ENCODE results near the gene DOK6.
"Not testable (repeated sequence)": the region's sequence is repeated elsewhere in the genome, so short reads cannot be mapped to it uniquely, and the experiment has no call there.

Gene DOK6

GRCh38 chr18:69622184-69622583, 221.5 kb downstream of the DOK6 start:
- DNase-seq (ENCODE audit: low read depth in 2 of 2, low spot score in 1 of 2) = no peak

DNA sequence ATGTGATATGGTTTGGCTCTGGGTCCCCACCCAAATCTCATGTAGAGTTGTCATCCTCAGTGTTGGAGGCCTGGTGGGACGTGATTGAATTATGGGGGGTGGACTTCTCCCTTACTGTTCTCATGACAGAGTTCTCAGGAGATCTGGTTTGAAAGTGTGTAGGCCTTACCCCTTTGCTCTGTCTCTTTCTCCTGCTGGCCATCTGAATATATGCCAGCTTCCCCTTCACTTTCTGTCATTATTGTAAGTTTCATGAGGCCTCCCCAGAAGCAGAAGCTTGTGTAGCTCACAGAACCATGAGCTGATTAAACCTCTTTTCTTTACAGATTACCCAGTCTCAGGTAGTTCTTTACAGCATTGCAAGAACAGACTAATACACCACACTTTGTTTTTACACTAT, 222.3 kb downstream of the DOK6 start:
- no peak for DNase-seq (ENCODE audit: low read depth in 2 of 2, low spot score in 1 of 2)

- no peak for DNase-seq (ENCODE audit: low read depth in 2 of 2, low spot score in 1 of 2)
Measured at GRCh38 chr18:69626171-69626570, 225.5 kb downstream of the DOK6 start.

DNA sequence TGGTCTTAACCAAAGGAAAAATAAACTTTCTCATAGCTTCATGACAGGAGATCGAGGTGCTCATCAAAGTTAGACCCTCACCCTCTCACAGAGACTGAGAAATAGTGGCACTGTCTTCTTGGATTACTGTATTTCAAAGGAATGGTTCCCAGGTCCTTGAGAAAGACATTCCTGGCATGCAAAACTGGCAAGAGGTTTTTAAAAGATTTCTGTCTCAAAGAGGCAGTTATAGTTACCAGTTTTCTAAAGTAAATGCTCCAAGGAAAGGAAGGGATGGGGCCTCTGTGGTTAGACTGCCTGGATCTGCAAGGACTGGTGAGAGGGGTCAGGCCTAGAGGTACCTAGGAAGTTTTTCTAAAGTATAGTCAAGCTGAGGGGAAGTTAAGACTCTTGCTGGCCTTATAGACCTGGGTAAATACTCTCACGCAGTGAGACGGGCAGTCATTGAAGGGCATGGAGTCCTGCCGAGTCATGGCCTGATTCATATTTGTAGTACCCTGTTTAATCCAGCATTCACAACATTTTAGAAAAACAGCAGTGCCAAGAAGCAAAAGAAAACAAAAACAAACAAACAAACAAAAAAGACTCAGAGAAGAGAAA, 226.1 kb downstream of the DOK6 start:
- no peak for DNase-seq (ENCODE audit: low read depth in 2 of 2, low spot score in 1 of 2)

- DNase-seq (ENCODE audit: low read depth in 2 of 2, low spot score in 1 of 2) = no peak
Measured at GRCh38 chr18:69628774-69629359, 228.2 kb downstream of the DOK6 start.

DNA sequence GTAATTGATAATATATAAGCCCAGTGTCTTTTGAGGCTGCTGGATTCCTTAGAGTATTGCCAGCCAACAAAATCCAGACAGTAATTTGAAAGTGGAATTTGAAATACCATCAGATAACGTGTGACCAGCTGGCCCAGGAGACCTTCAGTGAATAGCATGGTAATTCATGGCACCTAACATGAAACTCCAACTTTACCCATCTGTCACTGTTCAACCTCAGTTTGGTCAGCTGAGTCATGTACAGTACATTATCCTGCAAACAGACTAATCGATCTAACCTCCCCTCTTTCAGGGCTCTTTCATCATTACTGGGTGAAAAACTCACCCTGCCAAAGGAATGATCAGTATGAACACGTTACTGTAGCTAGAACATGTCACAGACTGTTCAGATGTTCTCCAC, 230.6 kb downstream of the DOK6 start:
- DNase-seq (ENCODE audit: low read depth in 2 of 2, low spot score in 1 of 2) = no peak

GRCh38 chr18:69635482-69635881, 234.8 kb downstream of the DOK6 start:
- no peak for DNase-seq (ENCODE audit: low read depth in 2 of 2, low spot score in 1 of 2)

GRCh38 chr18:69636529-69637301, 236.0 kb downstream of the DOK6 start:
- DNase-seq (ENCODE audit: low read depth in 2 of 2, low spot score in 1 of 2) = no peak

DNA sequence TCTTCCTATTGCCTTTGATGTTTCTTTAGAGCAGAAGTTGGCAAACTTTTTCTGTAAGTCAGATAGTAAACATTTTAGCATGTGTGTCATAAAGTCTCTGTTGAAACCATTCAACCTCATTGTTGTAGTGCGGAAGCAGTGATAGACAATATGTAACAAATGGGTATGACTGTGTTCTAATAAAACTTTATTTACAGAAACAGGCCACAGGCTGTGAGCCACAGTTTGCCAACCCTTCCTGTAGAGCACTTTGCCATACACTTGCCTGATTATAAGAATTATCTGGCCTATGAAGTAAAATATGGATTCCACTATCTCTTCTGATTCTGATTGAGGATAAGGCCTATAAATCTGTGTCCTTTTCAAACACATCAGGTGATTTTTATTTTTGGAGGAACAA, 237.4 kb downstream of the DOK6 start:
- DNase-seq (ENCODE audit: low read depth in 2 of 2, low spot score in 1 of 2) = no peak

- no peak for DNase-seq (ENCODE audit: low read depth in 2 of 2, low spot score in 1 of 2)
Measured at GRCh38 chr18:69647702-69648101, 247.0 kb downstream of the DOK6 start.

GRCh38 chr18:69648486-69648885, 247.8 kb downstream of the DOK6 start:
- no peak for DNase-seq (ENCODE audit: low read depth in 2 of 2, low spot score in 1 of 2)

DNA sequence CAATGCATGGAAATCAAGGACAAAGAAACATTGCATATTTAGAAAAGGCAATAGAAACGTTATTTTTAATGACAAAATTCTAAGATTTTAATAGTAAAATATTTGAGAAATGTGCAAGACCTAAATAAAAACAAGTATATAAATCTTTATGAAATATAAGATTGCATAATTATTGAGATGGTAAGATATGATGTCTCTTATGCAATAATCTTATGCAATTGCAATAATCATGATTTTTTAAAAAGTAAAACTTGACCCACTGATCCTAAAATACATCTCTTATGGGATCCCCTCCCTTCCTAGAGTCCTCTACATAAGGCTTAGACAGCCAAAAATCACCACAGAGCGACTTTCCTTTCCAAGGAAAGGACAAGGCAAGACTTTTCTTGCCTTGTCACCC, 249.0 kb downstream of the DOK6 start:
- DNase-seq (ENCODE audit: low read depth in 2 of 2, low spot score in 1 of 2) = no peak

DNA sequence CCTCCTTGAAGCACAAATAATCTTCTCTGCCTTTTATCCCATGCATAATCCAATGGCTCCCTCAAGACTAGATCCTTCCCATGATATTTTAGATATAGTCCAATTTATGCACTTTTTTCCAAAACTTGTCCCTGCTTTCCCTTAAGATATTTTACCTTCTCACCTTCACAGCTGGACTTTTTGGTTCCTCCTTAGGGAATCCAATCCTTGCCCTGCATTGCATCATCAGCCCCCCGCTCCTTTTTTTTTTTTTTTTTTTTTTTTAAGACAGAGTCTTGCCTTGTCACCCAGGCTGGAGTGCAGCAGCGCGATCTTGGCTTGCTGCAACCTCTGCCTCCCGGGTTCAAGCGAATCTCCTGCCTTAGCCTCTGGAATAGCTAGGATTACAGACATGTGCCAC, 250.6 kb downstream of the DOK6 start:
- DNase-seq (ENCODE audit: low read depth in 2 of 2, low spot score in 1 of 2) = no peak

- DNase-seq (ENCODE audit: low read depth in 2 of 2, low spot score in 1 of 2) = no peak
Measured at GRCh38 chr18:69655816-69656215, 255.1 kb downstream of the DOK6 start.

DNA sequence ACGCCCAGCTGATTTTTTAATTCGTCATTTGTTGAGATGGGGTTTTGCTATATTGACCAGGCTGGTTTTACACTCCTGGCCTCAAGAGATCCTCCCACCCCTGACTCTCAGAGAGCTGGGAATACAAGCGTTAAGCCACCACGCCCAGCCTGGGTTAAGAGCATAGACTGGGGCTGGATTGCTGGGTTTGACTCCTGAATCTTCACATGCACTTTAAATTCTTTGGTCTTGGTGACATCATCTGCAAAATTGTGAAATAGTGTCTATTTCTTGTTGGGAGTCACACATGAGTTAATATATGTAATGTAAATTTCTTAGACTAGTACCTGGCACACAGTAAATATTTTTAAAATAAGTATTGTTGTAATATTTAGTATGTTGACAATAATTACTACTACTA, 257.4 kb downstream of the DOK6 start:
- DNase-seq (ENCODE audit: low read depth in 2 of 2, low spot score in 1 of 2) = no peak

DNA sequence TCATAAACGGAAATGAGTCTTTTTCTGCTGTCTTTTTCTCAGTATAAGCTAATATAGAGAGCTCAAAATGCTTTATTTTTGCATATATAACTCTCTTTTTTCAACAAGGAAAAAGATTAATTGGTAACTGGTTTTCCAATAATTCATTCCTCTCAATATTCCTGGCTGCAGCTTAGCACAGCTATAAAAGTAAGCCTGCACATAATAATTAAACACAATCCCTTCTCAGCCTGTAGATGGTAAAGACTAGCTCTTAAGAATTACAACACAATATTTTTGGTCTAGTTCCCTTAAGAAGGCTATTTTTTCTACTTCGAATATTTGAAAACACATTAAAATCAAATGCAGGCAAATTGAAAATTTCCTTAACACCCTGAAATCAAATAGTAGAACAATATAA, 258.0 kb downstream of the DOK6 start:
- DNase-seq (ENCODE audit: low read depth in 2 of 2, low spot score in 1 of 2) = no peak

GRCh38 chr18:69659142-69659651, 258.5 kb downstream of the DOK6 start:
- no peak for DNase-seq (ENCODE audit: low read depth in 2 of 2, low spot score in 1 of 2)

- not testable (repeated sequence) for DNase-seq (ENCODE audit: low read depth in 2 of 2, low spot score in 1 of 2)
Measured at GRCh38 chr18:69662090-69662489, 261.4 kb downstream of the DOK6 start.

DNA sequence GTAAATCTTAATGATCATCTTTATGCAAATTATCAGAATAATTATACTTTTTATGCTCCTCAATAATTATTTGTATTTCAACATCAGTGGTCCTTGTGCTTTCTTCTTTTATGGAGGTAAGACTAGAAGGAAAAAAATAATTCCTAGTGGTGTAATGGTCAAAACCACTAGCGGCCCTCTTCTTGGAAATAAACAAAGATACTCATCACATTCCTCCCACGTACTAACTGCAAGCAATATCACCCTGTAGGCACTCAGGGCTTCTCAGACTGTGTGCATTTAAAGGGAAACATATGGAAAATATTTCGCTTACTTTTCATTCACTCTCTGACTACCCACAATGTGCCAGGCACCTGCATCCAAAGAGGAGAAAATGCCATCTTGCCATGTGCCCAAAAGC, 263.7 kb downstream of the DOK6 start:
- DNase-seq (ENCODE audit: low read depth in 2 of 2, low spot score in 1 of 2) = no peak

DNA sequence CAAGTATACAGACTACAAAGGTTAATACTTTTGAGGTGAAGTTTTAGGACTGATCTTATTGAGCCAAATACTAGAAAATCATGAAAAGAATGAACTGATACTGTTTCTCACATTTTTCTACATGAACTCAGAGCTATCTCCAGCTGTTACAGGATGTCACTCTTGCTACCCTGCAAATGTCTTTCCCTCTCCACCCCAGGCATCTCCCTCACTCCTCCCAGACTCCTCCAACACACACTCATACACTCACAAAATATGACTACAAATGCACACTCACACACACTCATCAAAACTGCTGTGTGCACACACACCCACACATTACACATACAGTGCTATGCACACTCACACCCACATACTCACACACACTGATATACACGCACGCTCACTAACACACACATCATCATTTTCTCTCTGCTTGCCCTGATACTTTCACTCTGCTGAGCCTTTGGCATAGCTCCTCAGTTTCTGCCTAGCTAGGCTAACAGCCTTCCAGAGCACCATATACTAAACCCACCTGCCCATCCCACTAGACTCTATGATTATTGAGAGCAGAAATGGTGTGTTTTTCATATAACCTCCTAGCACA, 273.7 kb downstream of the DOK6 start:
- DNase-seq (ENCODE audit: low read depth in 2 of 2, low spot score in 1 of 2) = no peak

GRCh38 chr18:69674966-69675365, 274.3 kb downstream of the DOK6 start:
- no peak for DNase-seq (ENCODE audit: low read depth in 2 of 2, low spot score in 1 of 2)

DNA sequence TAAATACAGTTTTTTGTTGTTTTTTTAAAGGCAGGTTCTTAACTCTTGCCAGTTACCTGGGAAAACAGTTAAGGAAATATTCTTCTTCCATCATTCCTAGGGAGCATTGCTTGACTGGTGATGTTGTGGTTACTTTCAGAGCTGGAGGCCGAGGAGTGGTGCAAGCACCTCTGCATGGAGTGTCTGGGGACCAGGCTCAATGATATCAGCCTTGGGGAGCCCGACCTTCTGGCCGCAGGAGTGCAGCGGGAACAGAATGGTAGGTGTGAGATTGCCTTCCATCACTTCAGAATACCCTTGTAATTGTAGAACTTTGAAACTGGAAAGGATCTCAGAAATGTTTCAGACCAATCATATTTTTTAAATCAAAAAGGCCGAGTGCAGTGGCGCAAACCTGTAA, 276.9 kb downstream of the DOK6 start:
- DNase-seq (ENCODE audit: low read depth in 2 of 2, low spot score in 1 of 2) = no peak
